IPS DF 6.9 (cell line): ENCODE results near the gene CHST7.

ENCODE experiments used
- DNase-seq: peaks from one replicate; pipeline ENCODE4 v3.0.0-alpha.2; 2013; ENCODE audit warnings: low read depth, low spot score
- H3K27ac ChIP-seq: one replicate; pipeline ENCODE4 v1.5.1; 2013; ENCODE audit warnings: low read length, control low read depth
- H3K27me3 ChIP-seq: 2 replicates; pipeline ENCODE4 v1.6.1; 2013; ENCODE audit warnings: mild to moderate bottlenecking, low read length; ENCODE audit not compliant: control insufficient read depth, insufficient read depth
- H3K36me3 ChIP-seq: 2 replicates; pipeline ENCODE4 v1.6.1; 2013; ENCODE audit warnings: low read length; ENCODE audit not compliant: control insufficient read depth, insufficient read depth
- H3K4me1 ChIP-seq: 2 replicates; pipeline ENCODE4 v1.6.1; 2013; ENCODE audit warnings: low read length; ENCODE audit not compliant: control insufficient read depth, insufficient read depth
- H3K4me3 ChIP-seq: 2 replicates; pipeline ENCODE4 v1.5.1; 2013; ENCODE audit warnings: mild to moderate bottlenecking, low read length
- H3K9me3 ChIP-seq: 2 replicates; pipeline ENCODE4 v1.6.1; 2013; ENCODE audit warnings: low read length, inconsistent platforms; ENCODE audit not compliant: control insufficient read depth, insufficient read depth
- WGBS: extraction: QIAGEN DNeasy Blood & Tissue Kit; methylation state at CpG from one replicate; pipeline ENCODE4 v1.1.7; 2013; ENCODE audit warnings: mixed read lengths, missing lambda C conversion rate; ENCODE audit not compliant: insufficient read length, insufficient coverage; 5-methylcytosine and 5-hydroxymethylcytosine counted together

The CHST7 gene

GRCh38 chrX:46551494-46552128 is 22.0 kb upstream of the CHST7 start:
- Histone ChIP-seq H3K9me3 (no peaks in the 10 kb centered on the region), H3K27me3 (no peaks in the 10 kb centered on the region), H3K36me3 (no peaks in the 10 kb centered on the region), H3K27ac (no peak overlapping the region), H3K4me3 (no peak overlapping the region), H3K4me1 (no peaks in the 10 kb centered on the region)
- peak; percentile 68 for DNase-seq
- no CpG with 5 or more reads among the region's 8 CpGs for WGBS

- no peaks in the 10 kb centered on the region for H3K36me3 ChIP-seq
- no peaks in the 10 kb centered on the region for H3K4me1 ChIP-seq
- H3K27ac ChIP-seq: no peak overlapping the region
- H3K27me3 ChIP-seq: no peaks in the 10 kb centered on the region
- no peak for DNase-seq
- WGBS: no CpG with 5 or more reads among the region's 5 CpGs
- H3K9me3 ChIP-seq: no peaks in the 10 kb centered on the region
- no peak overlapping the region for H3K4me3 ChIP-seq
Measured at GRCh38 chrX:46553935-46554334, 19.6 kb upstream of the CHST7 start.

GRCh38 chrX:46554942-46555341 is 18.6 kb upstream of the CHST7 start:
- Histone ChIP-seq H3K9me3 (no peaks in the 10 kb centered on the region), H3K27me3 (no peaks in the 10 kb centered on the region), H3K36me3 (no peaks in the 10 kb centered on the region), H3K27ac (no peak overlapping the region), H3K4me3 (no peak overlapping the region), H3K4me1 (no peaks in the 10 kb centered on the region)
- no CpG with 5 or more reads among the region's 2 CpGs for WGBS
- no peak for DNase-seq

- no CpG with 5 or more reads among the region's 3 CpGs for WGBS
- no peak for DNase-seq
- H3K36me3 ChIP-seq: no peaks in the 10 kb centered on the region
Measured at GRCh38 chrX:46559062-46559461, 14.5 kb upstream of the CHST7 start.

GRCh38 chrX:46561824-46562657 is 11.5 kb upstream of the CHST7 start:
- no peak for DNase-seq
- H3K27ac ChIP-seq: no peak overlapping the region

More at GRCh38 chrX:46559062-46559461, 14.5 kb upstream of the CHST7 start:
- H3K27me3 ChIP-seq: no peaks in the 10 kb centered on the region
- no peaks in the 10 kb centered on the region for H3K9me3 ChIP-seq
- no peak overlapping the region for H3K4me3 ChIP-seq
- H3K4me1 ChIP-seq: no peaks in the 10 kb centered on the region
- no peak overlapping the region for H3K27ac ChIP-seq

GRCh38 chrX:46567388-46567787 is 6.2 kb upstream of the CHST7 start:
- no peak for DNase-seq
- no peak overlapping the region for H3K4me3 ChIP-seq
- no peak overlapping the region for H3K27ac ChIP-seq
- H3K4me1 ChIP-seq: no peaks in the 10 kb centered on the region; the same call in 1 of the 2 replicates
- H3K9me3 ChIP-seq: no peaks in the 10 kb centered on the region
- H3K36me3 ChIP-seq: no peaks in the 10 kb centered on the region
- H3K27me3 ChIP-seq: no peaks in the 10 kb centered on the region

More at GRCh38 chrX:46561824-46562657, 11.5 kb upstream of the CHST7 start:
- no peaks in the 10 kb centered on the region for H3K4me1 ChIP-seq
- no peaks in the 10 kb centered on the region for H3K27me3 ChIP-seq
- no peaks in the 10 kb centered on the region for H3K36me3 ChIP-seq
- WGBS: no CpG with 5 or more reads among the region's 6 CpGs
- no peaks in the 10 kb centered on the region for H3K9me3 ChIP-seq
- H3K4me3 ChIP-seq: no peak overlapping the region

GRCh38 chrX:46569621-46570020 is 3.9 kb upstream of the CHST7 start:
- no peak for DNase-seq
- no peaks in the 10 kb centered on the region for H3K27me3 ChIP-seq
- no peaks in the 10 kb centered on the region for H3K36me3 ChIP-seq
- no peak overlapping the region for H3K4me3 ChIP-seq
- H3K9me3 ChIP-seq: no peaks in the 10 kb centered on the region
- no peaks in the 10 kb centered on the region; the same call in none of the 2 replicates for H3K4me1 ChIP-seq
- H3K27ac ChIP-seq: no peak overlapping the region

GRCh38 chrX:46571423-46572339 is 1.9 kb upstream of the CHST7 start:
- H3K4me3 ChIP-seq: no peak overlapping the region
- H3K36me3 ChIP-seq: no peaks in the 10 kb centered on the region
- no CpG with 5 or more reads among the region's 10 CpGs for WGBS
- DNase-seq: no peak
- no peaks in the 10 kb centered on the region for H3K27me3 ChIP-seq
- no peaks in the 10 kb centered on the region; the same call in none of the 2 replicates for H3K4me1 ChIP-seq
- no peak overlapping the region for H3K27ac ChIP-seq
- no peaks in the 10 kb centered on the region for H3K9me3 ChIP-seq

GRCh38 chrX:46572340-46572936 is 1.1 kb upstream of the CHST7 start:
- Histone ChIP-seq H3K9me3 (no peaks in the 10 kb centered on the region), H3K4me3 (no peak overlapping the region), H3K27me3 (no peaks in the 10 kb centered on the region), H3K4me1 (no peaks in the 10 kb centered on the region; the same call in none of the 2 replicates), H3K36me3 (no peaks in the 10 kb centered on the region), H3K27ac (no peak overlapping the region)
- no CpG with 5 or more reads among the region's 5 CpGs for WGBS
- DNase-seq: no peak
